AG04450 (cell line): Measurements from ENCODE around the gene ACAP3. TPM values are rescaled to one million over a fixed set of nuclear protein-coding genes. Genes with fewer than 3 reads are reported as not detected.
"Not testable (repeated sequence)": the region's sequence is repeated elsewhere in the genome, so short reads cannot be mapped to it uniquely, and the experiment has no call there.

Experiments
- CTCF ChIA-PET: fragments of 300-600, 350-600 bp; formaldehyde crosslinking; extraction: SDS; loops from one replicate; lab custom pipeline; 2022; ENCODE audit warnings: antibody characterized with exemption, inconsistent platforms; lab: Charles Lee
- POLR2A ChIA-PET: fragments of 350-600 bp; formaldehyde crosslinking; extraction: SDS; loops from one replicate; lab custom pipeline; 2021; ENCODE audit warnings: antibody characterized with exemption, inconsistent platforms; lab: Yijun Ruan, JAX
- DNase-seq: peaks from one replicate; pipeline ENCODE4 v3.0.0-alpha.2; 2011; ENCODE audit warnings: low read depth, low spot score
- H3K27ac ChIP-seq: one replicate; pipeline ENCODE4 v1.5.1; 2012; ENCODE audit warnings: low read depth, low read length, control low read depth
- H3K27me3 ChIP-seq: one replicate; pipeline ENCODE4 v1.6.0; 2012; ENCODE audit warnings: low read length; ENCODE audit not compliant: control insufficient read depth, insufficient read depth
- H3K4me3 ChIP-seq: 2 replicates; pipeline ENCODE4 v1.5.1; 2011; ENCODE audit warnings: mild to moderate bottlenecking, low read depth, low read length, control low read depth
- H3K9me3 ChIP-seq: 2 replicates; pipeline ENCODE4 v1.5.1; 2012; ENCODE audit warnings: low read length; ENCODE audit not compliant: control insufficient read depth, insufficient read depth
- polyA plus RNA-seq: library from polyadenylated mRNA; depleted of rRNA; stranded (reverse); fragments of >200 nt; gene quantifications from 2 replicates; pipeline ENCODE4 v1.2.3, GENCODE V29; 2011
- TF ChIP-seq, protein P1 (sequence below): IDR thresholded peaks from 2 replicates; pipeline ENCODE4 v1.5.1; 2011; ENCODE audit warnings: low read depth, low read length, control low read depth, inconsistent platforms

Gene ACAP3
- polyA plus RNA-seq, 1 experiment, result 17.5 TPM

DNA sequence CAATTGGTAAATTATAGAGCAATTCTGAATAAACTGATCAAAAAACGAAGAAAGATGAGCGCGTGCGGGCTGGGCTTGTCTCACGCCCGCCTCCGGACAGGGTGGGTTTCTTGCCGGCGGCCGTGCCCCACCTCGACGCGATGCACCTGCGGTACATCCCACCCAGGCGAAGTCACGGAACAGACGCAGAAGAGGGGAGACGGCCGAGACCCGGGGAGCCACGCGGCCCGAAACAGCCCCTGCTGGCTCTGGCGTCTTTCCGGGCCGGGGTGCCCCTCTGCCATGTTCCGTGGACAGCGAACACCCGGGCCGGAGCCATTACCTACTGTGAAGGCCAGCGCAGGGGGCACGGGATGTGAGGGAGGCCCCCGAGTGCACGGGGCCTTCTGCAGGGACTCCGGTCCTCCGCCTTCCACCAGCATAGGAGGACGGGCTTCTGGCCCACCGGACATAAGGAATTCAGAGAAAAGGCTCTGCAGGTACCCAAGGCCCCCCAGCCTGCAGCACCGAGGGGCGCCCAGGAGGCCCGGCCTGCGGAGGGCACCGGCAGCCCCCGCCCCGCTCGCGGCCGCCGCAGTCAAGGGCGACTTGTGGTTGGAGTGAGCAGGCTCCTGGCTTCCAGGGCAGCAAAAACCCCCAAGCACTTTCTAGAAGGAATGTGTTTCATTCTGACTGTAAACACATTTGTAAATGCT lies 53.6 kb downstream of the ACAP3 start:
- Histone ChIP-seq H3K9me3 (peaks cover 4% of the 10 kb centered on the region; the same call in 1 of the 2 replicates), H3K27me3 (no peaks in the 10 kb centered on the region), H3K27ac (no peak overlapping the region), H3K4me3 (no peak overlapping the region)
- ChIA-PET CTCF (no interaction called here), POLR2A (no interaction called here)
- TF ChIP-seq, protein P1, sequence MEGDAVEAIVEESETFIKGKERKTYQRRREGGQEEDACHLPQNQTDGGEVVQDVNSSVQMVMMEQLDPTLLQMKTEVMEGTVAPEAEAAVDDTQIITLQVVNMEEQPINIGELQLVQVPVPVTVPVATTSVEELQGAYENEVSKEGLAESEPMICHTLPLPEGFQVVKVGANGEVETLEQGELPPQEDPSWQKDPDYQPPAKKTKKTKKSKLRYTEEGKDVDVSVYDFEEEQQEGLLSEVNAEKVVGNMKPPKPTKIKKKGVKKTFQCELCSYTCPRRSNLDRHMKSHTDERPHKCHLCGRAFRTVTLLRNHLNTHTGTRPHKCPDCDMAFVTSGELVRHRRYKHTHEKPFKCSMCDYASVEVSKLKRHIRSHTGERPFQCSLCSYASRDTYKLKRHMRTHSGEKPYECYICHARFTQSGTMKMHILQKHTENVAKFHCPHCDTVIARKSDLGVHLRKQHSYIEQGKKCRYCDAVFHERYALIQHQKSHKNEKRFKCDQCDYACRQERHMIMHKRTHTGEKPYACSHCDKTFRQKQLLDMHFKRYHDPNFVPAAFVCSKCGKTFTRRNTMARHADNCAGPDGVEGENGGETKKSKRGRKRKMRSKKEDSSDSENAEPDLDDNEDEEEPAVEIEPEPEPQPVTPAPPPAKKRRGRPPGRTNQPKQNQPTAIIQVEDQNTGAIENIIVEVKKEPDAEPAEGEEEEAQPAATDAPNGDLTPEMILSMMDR, result no peak
- no peak for DNase-seq

DNA sequence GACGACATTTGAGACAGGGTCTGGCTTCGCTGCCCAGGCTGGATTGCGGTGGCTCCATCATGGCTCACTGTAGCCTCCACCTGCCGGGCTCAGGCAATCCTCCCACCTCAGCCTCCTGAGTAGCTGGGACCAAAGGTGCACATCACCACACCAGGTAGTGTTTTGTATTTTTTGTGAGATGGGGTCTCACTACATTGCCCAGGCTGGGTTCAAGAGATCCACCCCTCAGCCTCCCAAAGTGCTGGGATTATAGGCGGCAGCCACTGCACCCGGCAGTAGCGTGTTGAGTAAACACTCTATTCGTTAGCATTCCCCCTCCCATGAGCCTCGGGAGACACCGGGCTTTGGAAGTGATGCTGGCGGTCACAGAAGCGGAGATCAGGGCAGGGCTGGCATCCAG lies 54.4 kb downstream of the ACAP3 start:
- H3K27me3 ChIP-seq, result no peaks in the 10 kb centered on the region
- no peak overlapping the region for H3K4me3 ChIP-seq
- no peak for DNase-seq
- peaks cover 4% of the 10 kb centered on the region; the same call in 1 of the 2 replicates for H3K9me3 ChIP-seq
- no peak overlapping the region for H3K27ac ChIP-seq
- TF ChIP-seq, protein P1, result no peak
- POLR2A ChIA-PET, result no interaction called here
- CTCF ChIA-PET, result no interaction called here

DNA sequence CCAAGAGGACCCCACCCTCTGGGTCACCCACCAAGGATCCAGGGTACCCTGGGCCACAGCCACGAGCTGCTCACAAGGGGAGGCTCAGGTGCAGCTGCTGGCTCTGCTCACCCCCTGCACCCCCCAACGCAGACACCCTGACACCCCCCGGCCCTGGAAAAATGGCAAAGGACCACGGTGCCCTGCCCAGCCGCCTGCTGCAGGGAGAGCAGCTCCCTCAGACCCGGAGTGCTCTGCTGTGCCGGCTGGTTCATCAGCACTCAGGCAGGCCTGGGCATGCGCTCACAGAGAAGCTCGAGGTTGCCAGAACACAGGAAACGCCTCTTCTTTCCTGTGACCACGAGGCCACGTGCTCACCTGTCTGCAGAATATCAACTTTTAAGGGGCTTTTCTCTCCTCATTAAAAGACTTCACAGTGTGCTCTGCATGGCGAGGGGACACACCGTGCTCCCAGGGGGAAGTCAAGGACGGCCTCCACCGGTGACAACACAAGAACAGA lies 56.9 kb downstream of the ACAP3 start:
- no peak for DNase-seq
- ChIA-PET POLR2A (interaction anchor here (0.6 to 0.7 kb wide), 2 partner anchors 10 to 134 kb away, joined by 3 to 4 read pairs; no protein-coding TSS in a partner anchor), CTCF (interaction anchor here (1.6 kb wide), 2 partner anchors 11 to 129 kb away, joined by 4 to 6 read pairs; no protein-coding TSS in a partner anchor)
- H3K27ac ChIP-seq, result no peak overlapping the region
- H3K9me3 ChIP-seq, result peaks cover 4% of the 10 kb centered on the region; the same call in 1 of the 2 replicates
- TF ChIP-seq, protein P1, result no peak
- peaks cover 4% of the 10 kb centered on the region for H3K27me3 ChIP-seq
- no peak overlapping the region for H3K4me3 ChIP-seq

DNA sequence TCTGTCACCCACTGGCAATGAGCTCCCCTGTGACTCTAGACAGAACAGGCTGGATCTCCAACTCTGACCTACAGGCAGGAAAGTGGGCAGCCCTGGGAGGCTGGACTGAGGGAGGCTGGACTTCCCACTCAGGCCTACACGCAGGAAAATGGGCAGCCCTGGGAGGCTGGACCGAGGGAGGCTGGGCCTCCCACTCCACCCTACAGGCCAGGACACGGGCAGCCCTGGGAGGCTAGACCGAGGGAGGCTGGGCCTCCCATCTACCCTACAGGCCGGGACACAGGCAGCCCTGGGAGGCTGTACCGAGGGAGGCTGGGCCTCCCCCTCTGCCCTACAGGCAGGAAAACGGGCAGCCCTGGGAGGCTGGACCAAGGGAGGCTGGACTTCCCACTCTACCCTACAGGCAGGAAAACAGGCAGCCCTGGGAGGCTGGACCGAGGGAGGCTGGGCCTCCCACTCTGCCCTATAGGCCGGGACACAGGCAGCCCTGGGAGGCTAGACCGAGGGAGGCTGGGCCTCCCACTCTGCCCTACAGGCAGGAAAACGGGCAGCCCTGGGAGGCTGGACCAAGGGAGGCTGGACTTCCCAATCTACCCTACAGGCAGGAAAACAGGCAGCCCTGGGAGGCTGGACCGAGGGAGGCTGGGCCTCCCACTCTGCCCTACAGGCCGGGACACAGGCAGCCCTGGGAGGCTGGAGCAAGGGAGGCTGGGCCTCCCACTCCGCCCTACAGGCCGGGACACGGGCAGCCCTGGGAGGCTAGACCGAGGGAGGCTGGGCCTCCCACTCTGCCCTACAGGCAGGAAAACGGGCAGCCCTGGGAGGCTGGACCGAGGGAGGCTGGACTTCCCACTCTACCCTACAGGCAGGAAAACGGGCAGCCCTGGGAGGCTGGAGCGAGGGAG lies 59.5 kb downstream of the ACAP3 start:
- CTCF ChIA-PET, POLR2A ChIA-PET, H3K27ac ChIP-seq, H3K27me3 ChIP-seq, DNase-seq, H3K9me3 ChIP-seq, H3K4me3 ChIP-seq: not testable (repeated sequence)

DNA sequence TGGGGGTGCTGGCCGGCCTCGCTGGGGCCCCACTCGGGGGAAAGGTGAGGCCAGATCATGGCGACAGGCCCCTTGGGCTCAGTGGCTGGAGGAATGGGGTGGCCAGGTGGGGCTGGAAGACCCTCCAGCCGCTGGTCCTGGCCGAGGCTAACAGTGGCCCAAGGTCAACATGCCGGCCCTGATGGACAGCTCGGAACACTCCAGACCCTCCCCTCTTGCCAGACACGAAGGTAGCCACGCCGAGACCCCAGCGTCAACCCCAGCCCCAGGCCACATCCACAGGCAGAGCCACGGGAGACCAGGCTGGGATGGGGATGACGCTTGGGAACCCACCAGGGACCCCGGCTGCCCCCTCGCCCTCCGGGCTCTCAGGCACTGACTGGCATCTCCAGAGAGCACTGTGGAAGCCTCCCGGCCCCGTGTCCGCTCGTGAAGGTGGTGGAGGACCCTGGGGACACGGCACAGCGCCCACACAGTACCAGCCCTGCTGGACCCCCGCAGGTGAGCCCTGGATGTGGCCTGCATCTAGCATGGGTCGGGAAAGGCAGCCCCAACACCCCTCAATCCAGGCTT lies 60.3 kb downstream of the ACAP3 start:
- no peak for DNase-seq
- Histone ChIP-seq H3K27me3 (peaks cover 4% of the 10 kb centered on the region), H3K27ac (no peak overlapping the region), H3K9me3 (no peaks in the 10 kb centered on the region; the same call in 1 of the 2 replicates), H3K4me3 (no peak overlapping the region)
- TF ChIP-seq, protein P1, result no peak
- ChIA-PET CTCF (no interaction called here), POLR2A (no interaction called here)
